HL-60/S4 treated with phorbol 12-myristate 13-acetate at 8.2 ng/mL for 4 days and 3 days (cell line): ENCODE measurements around the gene RHBDL2.
"Not testable (repeated sequence)": the region's sequence is repeated elsewhere in the genome, so short reads cannot be mapped to it uniquely, and the experiment has no call there.

Experiments
- in situ Hi-C: fragments of 300-500 bp; cut with MboI; formaldehyde crosslinking; loops from 2 replicates; pipeline ENCODE4 v1.15.0; 2022; ENCODE audit warnings: low sequenced_read_pairs

Gene RHBDL2

GRCh38 chr1:38938722-38939260 lies 2.8 kb downstream of the RHBDL2 start:
- in situ Hi-C loops, result no loop called here

GRCh38 chr1:38932571-38932970 lies 9.1 kb downstream of the RHBDL2 start:
- in situ Hi-C loops, result no loop called here

GRCh38 chr1:38929476-38929875 lies 12.2 kb downstream of the RHBDL2 start:
- in situ Hi-C loops, result no loop called here

- in situ Hi-C loops, result no loop called here
Measured at GRCh38 chr1:38929054-38929453, 12.6 kb downstream of the RHBDL2 start.

GRCh38 chr1:38926091-38926490 lies 15.5 kb downstream of the RHBDL2 start:
- in situ Hi-C loops, result no loop called here

- in situ Hi-C loops, result no loop called here
Measured at GRCh38 chr1:38925391-38925790, 16.2 kb downstream of the RHBDL2 start.

- in situ Hi-C loops, result no loop called here
Measured at GRCh38 chr1:38923607-38924006, 18.0 kb downstream of the RHBDL2 start.

- in situ Hi-C loops, result no loop called here
Measured at GRCh38 chr1:38919130-38919529, 22.5 kb downstream of the RHBDL2 start.

GRCh38 chr1:38918568-38918967 lies 23.1 kb downstream of the RHBDL2 start:
- in situ Hi-C loops, result no loop called here

GRCh38 chr1:38917772-38918171 lies 23.9 kb downstream of the RHBDL2 start:
- in situ Hi-C loops, result no loop called here

GRCh38 chr1:38917337-38917736 lies 24.3 kb downstream of the RHBDL2 start:
- in situ Hi-C loops, result no loop called here

GRCh38 chr1:38915352-38915948 lies 26.2 kb downstream of the RHBDL2 start:
- in situ Hi-C loops, result no loop called here

- in situ Hi-C loops, result not testable (repeated sequence)
Measured at GRCh38 chr1:38914908-38915307, 26.7 kb downstream of the RHBDL2 start.

GRCh38 chr1:38908821-38909220 lies 32.8 kb downstream of the RHBDL2 start:
- in situ Hi-C loops, result no loop called here

- in situ Hi-C loops, result no loop called here
Measured at GRCh38 chr1:38905985-38906384, 35.6 kb downstream of the RHBDL2 start.

GRCh38 chr1:38899560-38899959 lies 42.1 kb downstream of the RHBDL2 start:
- in situ Hi-C loops, result no loop called here

GRCh38 chr1:38898653-38899230 lies 42.9 kb downstream of the RHBDL2 start:
- in situ Hi-C loops, result no loop called here

GRCh38 chr1:38896169-38896568 lies 45.5 kb downstream of the RHBDL2 start:
- in situ Hi-C loops, result no loop called here

- in situ Hi-C loops, result no loop called here
Measured at GRCh38 chr1:38892976-38893375, 48.7 kb downstream of the RHBDL2 start.

GRCh38 chr1:38891753-38892152 lies 49.9 kb downstream of the RHBDL2 start:
- in situ Hi-C loops, result no loop called here

GRCh38 chr1:38889589-38889988 lies 52.0 kb downstream of the RHBDL2 start:
- in situ Hi-C loops, result no loop called here

- in situ Hi-C loops, result no loop called here
Measured at GRCh38 chr1:38888423-38889333, 53.0 kb downstream of the RHBDL2 start.
